SK-N-SH treated with all-trans-retinoic acid at 6 μM for 48 hours (cell line): ENCODE measurements around the gene ARSG.
"Not testable (repeated sequence)": the region's sequence is repeated elsewhere in the genome, so short reads cannot be mapped to it uniquely, and the experiment has no call there.

ENCODE experiments used
- ATAC-seq: fragments of 200-7000 bp; cut with Tn5 transposase; 3 replicates; pipeline ENCODE4 v1.9.1; 2020; ENCODE audit warnings: mild to moderate bottlenecking, moderate library complexity
- ARNTL ChIP-seq: fragments of 450-650 bp; formaldehyde crosslinking; IDR thresholded peaks from 2 replicates; pipeline ENCODE4 v1.5.0; 2020; ENCODE audit warnings: low read depth, mild to moderate bottlenecking, moderate library complexity, borderline replicate concordance
- BACH2 ChIP-seq: fragments of 250-450 bp; sonication (Bioruptor Pico); IDR thresholded peaks from 2 replicates; pipeline ENCODE4 v1.9.0; 2021; ENCODE audit warnings: mild to moderate bottlenecking, borderline replicate concordance
- CSDC2 ChIP-seq: fragments of 250-450 bp; sonication (Bioruptor Pico); IDR thresholded peaks from 2 replicates; pipeline ENCODE4 v1.5.0; 2020; ENCODE audit warnings: mild to moderate bottlenecking, moderate library complexity
- CSRNP3 ChIP-seq: fragments of 250-450 bp; sonication (Bioruptor Pico); IDR thresholded peaks from 2 replicates; pipeline ENCODE4 v1.5.1; 2021; ENCODE audit warnings: mild to moderate bottlenecking, moderate library complexity
- ESRRG ChIP-seq: fragments of 250-450 bp; sonication (Bioruptor Pico); IDR thresholded peaks from 2 replicates; pipeline ENCODE4 v1.6.1; 2021; ENCODE audit warnings: mild to moderate bottlenecking
- GLIS3 ChIP-seq: fragments of 250-450 bp; sonication (Bioruptor Pico); IDR thresholded peaks from 2 replicates; pipeline ENCODE4 v1.5.0; 2020; ENCODE audit warnings: mild to moderate bottlenecking, moderate library complexity
- ISL1 ChIP-seq: fragments of 250-450 bp; sonication (Bioruptor Pico); IDR thresholded peaks from 2 replicates; pipeline ENCODE4 v2.1.2; 2022; ENCODE audit warnings: mild to moderate bottlenecking, moderate library complexity
- OSR1 ChIP-seq: fragments of 250-450 bp; sonication (Bioruptor Pico); IDR thresholded peaks from 2 replicates; pipeline ENCODE4 v1.8.0; 2022; ENCODE audit warnings: moderate library complexity, mild to moderate bottlenecking, inconsistent platforms
- POU6F1 ChIP-seq: fragments of 250-450 bp; sonication (Bioruptor Pico); IDR thresholded peaks from 2 replicates; pipeline ENCODE4 v1.8.0; 2021; ENCODE audit warnings: low read depth, mild to moderate bottlenecking, moderate library complexity, borderline replicate concordance
- RARB ChIP-seq: fragments of 250-450 bp; sonication (Bioruptor Pico); IDR thresholded peaks from 2 replicates; pipeline ENCODE4 v1.8.0; 2021; ENCODE audit warnings: mild to moderate bottlenecking, moderate library complexity
- SNAI2 ChIP-seq: fragments of 250-450 bp; sonication (Bioruptor Pico); IDR thresholded peaks from 2 replicates; pipeline ENCODE4 v1.5.0; 2020; ENCODE audit warnings: mild to moderate bottlenecking, moderate library complexity
- TCF4 ChIP-seq: fragments of 250-450 bp; sonication (Bioruptor Pico); IDR thresholded peaks from 2 replicates; pipeline ENCODE4 v1.8.0; 2021; ENCODE audit warnings: mild to moderate bottlenecking, moderate library complexity, borderline replicate concordance
- TOX ChIP-seq: fragments of 250-450 bp; sonication (Bioruptor Pico); IDR thresholded peaks from 2 replicates; pipeline ENCODE4 v1.8.0; 2021; ENCODE audit warnings: mild to moderate bottlenecking, moderate library complexity, borderline replicate concordance
- TSHZ2 ChIP-seq: fragments of 250-450 bp; sonication (Bioruptor Pico); IDR thresholded peaks from 2 replicates; pipeline ENCODE4 v1.5.0; 2020; ENCODE audit warnings: mild to moderate bottlenecking, moderate library complexity
- ZC3H10 ChIP-seq: fragments of 250-450 bp; sonication (Bioruptor Pico); IDR thresholded peaks from 2 replicates; pipeline ENCODE4 v1.5.1; 2021; ENCODE audit warnings: mild to moderate bottlenecking, moderate library complexity
- ZFP3 ChIP-seq: fragments of 250-450 bp; sonication (Bioruptor Pico); IDR thresholded peaks from 2 replicates; pipeline ENCODE4 v1.5.0; 2020; ENCODE audit warnings: mild to moderate bottlenecking, moderate library complexity
- ZFP30 ChIP-seq: fragments of 450-650 bp; formaldehyde crosslinking; IDR thresholded peaks from 2 replicates; pipeline ENCODE4 v1.5.0; 2022; ENCODE audit warnings: mild to moderate bottlenecking, moderate library complexity
- ZNF565 ChIP-seq: fragments of 450-650 bp; formaldehyde crosslinking; conservative IDR thresholded peaks from 2 replicates; pipeline ENCODE4 v1.5.0; 2020; ENCODE audit warnings: low read depth, mild to moderate bottlenecking, moderate library complexity
- ZNF8 ChIP-seq: fragments of 450-650 bp; formaldehyde crosslinking; IDR thresholded peaks from 2 replicates; pipeline ENCODE4 v1.5.0; 2020; ENCODE audit warnings: mild to moderate bottlenecking, moderate library complexity
- TF ChIP-seq, protein P1 (sequence below): fragments of 250-450 bp; sonication (Bioruptor Pico); IDR thresholded peaks from 2 replicates; pipeline ENCODE4 v1.5.1; 2020; ENCODE audit warnings: low read depth, mild to moderate bottlenecking, moderate library complexity
- TF ChIP-seq, protein P2 (sequence below): fragments of 250-450 bp; sonication (Bioruptor Pico); IDR thresholded peaks from 2 replicates; pipeline ENCODE4 v1.8.0; 2020; ENCODE audit warnings: mild to moderate bottlenecking, moderate library complexity, borderline replicate concordance

The ARSG gene

DNA sequence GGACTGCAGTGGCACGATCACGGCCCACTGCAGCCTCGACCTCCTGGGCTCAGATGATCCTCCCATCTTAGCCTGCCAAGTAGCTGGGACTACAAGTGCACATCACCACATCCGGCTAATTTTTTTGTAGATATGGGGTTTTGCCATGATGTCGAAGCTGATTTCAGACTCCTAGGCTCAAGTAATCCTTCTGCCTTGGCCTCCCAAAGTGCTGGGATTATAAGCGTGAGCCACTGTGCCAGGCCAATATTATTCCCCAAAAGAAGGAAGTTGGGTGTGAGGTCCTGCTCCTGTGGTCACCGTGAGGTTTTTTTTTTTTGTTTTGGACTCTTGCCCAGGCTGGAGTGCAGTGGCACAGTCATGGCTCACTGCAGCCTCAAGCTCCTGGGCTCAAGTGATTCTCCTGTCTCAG is 41.9 kb upstream of the ARSG start:
- TF ChIP-seq POU6F1 (CRISPR knock-in tag), result no peak
- no peak for TF ChIP-seq TSHZ2 (CRISPR knock-in tag)
- TF ChIP-seq ZFP3, result no peak
- no peak for TF ChIP-seq ISL1 (CRISPR knock-in tag)
- no peak for TF ChIP-seq TOX (CRISPR knock-in tag)
- no peak for TF ChIP-seq RARB (CRISPR knock-in tag)
- no peak for TF ChIP-seq ARNTL (CRISPR knock-in tag)
- no peak for TF ChIP-seq ESRRG (CRISPR knock-in tag)
- no peak for TF ChIP-seq OSR1 (CRISPR knock-in tag)
- no peak for TF ChIP-seq GLIS3 (CRISPR knock-in tag)
- TF ChIP-seq ZFP30 (CRISPR knock-in tag), result no peak
- TF ChIP-seq ZNF565, result no peak
- TF ChIP-seq, protein P1, sequence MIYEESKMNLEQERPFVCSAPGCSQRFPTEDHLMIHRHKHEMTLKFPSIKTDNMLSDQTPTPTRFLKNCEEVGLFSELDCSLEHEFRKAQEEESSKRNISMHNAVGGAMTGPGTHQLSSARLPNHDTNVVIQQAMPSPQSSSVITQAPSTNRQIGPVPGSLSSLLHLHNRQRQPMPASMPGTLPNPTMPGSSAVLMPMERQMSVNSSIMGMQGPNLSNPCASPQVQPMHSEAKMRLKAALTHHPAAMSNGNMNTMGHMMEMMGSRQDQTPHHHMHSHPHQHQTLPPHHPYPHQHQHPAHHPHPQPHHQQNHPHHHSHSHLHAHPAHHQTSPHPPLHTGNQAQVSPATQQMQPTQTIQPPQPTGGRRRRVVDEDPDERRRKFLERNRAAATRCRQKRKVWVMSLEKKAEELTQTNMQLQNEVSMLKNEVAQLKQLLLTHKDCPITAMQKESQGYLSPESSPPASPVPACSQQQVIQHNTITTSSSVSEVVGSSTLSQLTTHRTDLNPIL (CRISPR knock-in tag), result no peak
- TF ChIP-seq, protein P2, sequence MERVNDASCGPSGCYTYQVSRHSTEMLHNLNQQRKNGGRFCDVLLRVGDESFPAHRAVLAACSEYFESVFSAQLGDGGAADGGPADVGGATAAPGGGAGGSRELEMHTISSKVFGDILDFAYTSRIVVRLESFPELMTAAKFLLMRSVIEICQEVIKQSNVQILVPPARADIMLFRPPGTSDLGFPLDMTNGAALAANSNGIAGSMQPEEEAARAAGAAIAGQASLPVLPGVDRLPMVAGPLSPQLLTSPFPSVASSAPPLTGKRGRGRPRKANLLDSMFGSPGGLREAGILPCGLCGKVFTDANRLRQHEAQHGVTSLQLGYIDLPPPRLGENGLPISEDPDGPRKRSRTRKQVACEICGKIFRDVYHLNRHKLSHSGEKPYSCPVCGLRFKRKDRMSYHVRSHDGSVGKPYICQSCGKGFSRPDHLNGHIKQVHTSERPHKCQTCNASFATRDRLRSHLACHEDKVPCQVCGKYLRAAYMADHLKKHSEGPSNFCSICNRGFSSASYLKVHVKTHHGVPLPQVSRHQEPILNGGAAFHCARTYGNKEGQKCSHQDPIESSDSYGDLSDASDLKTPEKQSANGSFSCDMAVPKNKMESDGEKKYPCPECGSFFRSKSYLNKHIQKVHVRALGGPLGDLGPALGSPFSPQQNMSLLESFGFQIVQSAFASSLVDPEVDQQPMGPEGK (CRISPR knock-in tag), result no peak
- no peak for TF ChIP-seq BACH2 (CRISPR knock-in tag)
- TF ChIP-seq ZC3H10 (CRISPR knock-in tag), result no peak
- TF ChIP-seq SNAI2, result no peak
- ATAC-seq, result no peak

- not testable (repeated sequence) for ATAC-seq
These were observed 37.9 kb upstream of the ARSG start for GRCh38 chr17:68253426-68253825.

DNA sequence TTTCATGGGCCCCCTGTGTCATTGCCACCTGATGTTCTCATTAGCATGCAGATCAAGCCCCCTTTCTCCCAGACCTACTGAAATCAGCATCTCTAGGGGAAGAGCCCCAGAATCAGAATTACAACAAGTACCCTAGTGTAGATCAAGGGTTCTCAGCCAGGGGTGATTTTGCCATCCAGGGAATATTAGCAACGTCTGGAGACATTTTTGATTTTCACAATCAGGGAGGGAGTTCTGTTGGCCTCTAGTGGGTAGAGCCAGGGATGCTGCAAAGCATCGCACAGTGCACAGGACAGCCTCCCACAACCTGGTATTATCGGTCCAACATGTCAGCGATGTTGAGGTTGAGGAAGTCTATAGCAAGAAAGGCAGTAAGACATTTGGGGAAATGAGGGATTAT is 36.1 kb upstream of the ARSG start:
- TF ChIP-seq ZNF8 (CRISPR knock-in tag) (no peak), POU6F1 (CRISPR knock-in tag) (no peak), TCF4 (no peak), ZNF565 (no peak), ZFP3 (no peak), CSRNP3 (CRISPR knock-in tag) (no peak), ZFP30 (CRISPR knock-in tag) (no peak), ISL1 (CRISPR knock-in tag) (no peak), TSHZ2 (CRISPR knock-in tag) (no peak), CSDC2 (CRISPR knock-in tag) (no peak), OSR1 (CRISPR knock-in tag) (no peak), SNAI2 (no peak)
- TF ChIP-seq, protein P1 (CRISPR knock-in tag), result no peak
- ATAC-seq, result no peak
